BLaER1 (cell line): ENCODE data around the gene TIMM13.
"Not testable (repeated sequence)": the region's sequence is repeated elsewhere in the genome, so short reads cannot be mapped to it uniquely, and the experiment has no call there.

Experiments
- H3K27ac ChIP-seq: shearing (Covaris generic); formaldehyde crosslinking; 2 replicates; pipeline ENCODE4 v1.8.1; 2022
- H3K27me3 ChIP-seq: shearing (Covaris generic); formaldehyde crosslinking; 2 replicates; pipeline ENCODE4 v1.8.1; 2022
- H3K36me3 ChIP-seq: shearing (Covaris generic); formaldehyde crosslinking; 2 replicates; pipeline ENCODE4 v1.8.1; 2022
- H3K4me1 ChIP-seq: shearing (Covaris generic); formaldehyde crosslinking; 2 replicates; pipeline ENCODE4 v1.8.1; 2022
- H3K4me2 ChIP-seq: shearing (Covaris generic); formaldehyde crosslinking; 2 replicates; pipeline ENCODE4 v1.8.1; 2022
- H3K4me3 ChIP-seq: shearing (Covaris generic); formaldehyde crosslinking; 2 replicates; pipeline ENCODE4 v1.8.1; 2022
- H3K9ac ChIP-seq: shearing (Covaris generic); formaldehyde crosslinking; 2 replicates; pipeline ENCODE4 v1.8.1; 2022
- H3K9me3 ChIP-seq: shearing (Covaris generic); formaldehyde crosslinking; 2 replicates; pipeline ENCODE4 v1.8.1; 2022
- H4K20me1 ChIP-seq: shearing (Covaris generic); formaldehyde crosslinking; 2 replicates; pipeline ENCODE4 v1.8.1; 2022
- Cebpa-rat ChIP-seq: shearing (Covaris generic); IDR thresholded peaks from 2 replicates; pipeline ENCODE4 v1.8.1; 2022

The TIMM13 gene

DNA sequence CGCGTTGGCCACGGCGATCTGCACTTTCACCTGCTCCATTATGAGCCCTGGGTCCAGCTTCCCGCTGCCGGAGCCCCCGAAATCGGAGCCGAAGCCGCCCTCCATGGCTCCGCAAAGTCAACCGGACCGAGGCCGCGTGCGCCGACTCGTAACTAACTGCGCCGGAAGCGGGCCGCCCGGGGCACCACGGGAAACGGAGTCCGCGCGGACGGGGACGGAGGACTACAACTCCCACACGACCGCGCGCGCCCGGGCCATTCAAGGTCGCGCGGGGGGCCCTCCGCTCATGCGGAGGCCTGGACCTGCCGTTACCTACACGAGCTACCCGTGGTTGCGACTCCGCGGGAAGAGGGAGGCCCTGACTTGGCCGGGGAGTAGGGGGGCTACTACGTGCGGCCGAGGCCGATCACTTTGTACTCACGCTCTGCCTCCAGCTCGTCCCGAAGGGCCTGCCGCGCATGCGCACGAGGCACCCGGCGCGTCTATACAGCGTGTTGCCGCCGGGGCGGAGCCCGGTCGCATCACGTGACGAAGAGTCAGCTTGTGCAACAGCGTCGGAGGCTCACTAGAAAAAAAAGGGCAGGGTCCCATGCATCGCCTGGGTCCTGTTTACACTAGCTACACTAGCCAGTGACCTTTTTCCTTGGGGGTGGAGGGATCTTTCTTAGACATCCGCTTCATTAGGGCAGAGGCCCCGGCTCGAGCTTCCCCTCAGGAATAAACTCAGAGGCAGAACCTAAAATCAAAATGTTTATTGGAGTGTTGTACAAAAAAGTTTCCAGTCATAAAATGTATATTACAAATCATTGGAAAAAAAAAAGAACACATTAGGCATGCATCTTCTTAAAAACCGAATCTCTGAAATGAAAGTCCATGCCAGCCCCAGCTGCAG is at the start of gene TIMM13:
Gene TIMM13, minus strand, starts transcription at position 158 of the 892 bp plus-strand sequence. Its CDS starts 53 bp downstream, at position 105.
- Histone ChIP-seq H4K20me1 (peaks cover 65% of the 10 kb centered on the region), H3K27me3 (no peaks in the 10 kb centered on the region), H3K4me3 (peak within 1 kb of the TSS; percentile 93), H3K36me3 (peaks cover 66% of the 10 kb centered on the region), H3K4me2 (peak within 1 kb of the TSS; percentile 98), H3K27ac (peak within 1 kb of the TSS; percentile 99), H3K4me1 (peaks cover 86% of the 10 kb centered on the region), H3K9ac (peak within 1 kb of the TSS; percentile 99), H3K9me3 (no peaks in the 10 kb centered on the region)
- peak; percentile 95 for TF ChIP-seq Cebpa-rat

DNA sequence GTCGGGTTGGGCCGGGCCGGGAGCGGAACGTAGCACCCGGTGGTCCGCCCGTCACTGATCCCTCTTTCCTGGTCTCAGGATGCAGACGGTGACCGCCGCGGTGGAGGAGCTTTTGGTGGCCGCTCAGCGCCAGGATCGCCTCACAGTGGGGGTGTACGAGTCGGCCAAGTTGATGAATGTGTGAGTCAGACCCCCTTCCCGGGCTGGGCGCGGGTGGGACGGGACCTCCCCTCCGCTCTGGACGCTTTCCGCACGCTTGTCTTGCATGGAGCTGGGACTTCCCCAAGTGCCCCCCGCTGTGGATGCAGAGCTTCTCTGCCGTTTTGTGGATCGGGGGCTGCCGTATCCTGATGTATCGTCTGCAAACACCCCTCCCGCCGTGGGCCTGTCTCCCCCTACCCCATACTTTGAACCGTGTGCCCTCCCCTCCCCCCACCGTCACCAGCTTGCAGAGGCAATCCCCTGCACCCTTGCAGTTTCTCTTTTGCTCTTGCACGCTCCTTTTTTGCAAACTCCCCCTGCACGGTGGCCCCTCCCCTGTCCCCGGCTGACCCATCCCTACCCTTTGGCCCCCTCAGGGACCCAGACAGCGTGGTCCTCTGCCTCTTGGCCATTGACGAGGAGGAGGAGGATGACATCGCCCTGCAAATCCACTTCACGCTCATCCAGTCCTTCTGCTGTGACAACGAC is 49.2 kb upstream of the TIMM13 start:
- H4K20me1 ChIP-seq: peaks cover 35% of the 10 kb centered on the region
- peak overlapping the region; percentile 79 for H3K27ac ChIP-seq
- H3K4me2 ChIP-seq: peak overlapping the region; percentile 95
- H3K27me3 ChIP-seq: no peaks in the 10 kb centered on the region
- H3K4me3 ChIP-seq: peak overlapping the region; percentile 93
- H3K9ac ChIP-seq: peak overlapping the region; percentile 88
- 0 out of 2 replicates have a peak, but pooled peaks have one; percentile 1 for TF ChIP-seq Cebpa-rat
- H3K9me3 ChIP-seq: peaks cover 5% of the 10 kb centered on the region
- H3K4me1 ChIP-seq: peaks cover 67% of the 10 kb centered on the region
- H3K36me3 ChIP-seq: no peaks in the 10 kb centered on the region

DNA sequence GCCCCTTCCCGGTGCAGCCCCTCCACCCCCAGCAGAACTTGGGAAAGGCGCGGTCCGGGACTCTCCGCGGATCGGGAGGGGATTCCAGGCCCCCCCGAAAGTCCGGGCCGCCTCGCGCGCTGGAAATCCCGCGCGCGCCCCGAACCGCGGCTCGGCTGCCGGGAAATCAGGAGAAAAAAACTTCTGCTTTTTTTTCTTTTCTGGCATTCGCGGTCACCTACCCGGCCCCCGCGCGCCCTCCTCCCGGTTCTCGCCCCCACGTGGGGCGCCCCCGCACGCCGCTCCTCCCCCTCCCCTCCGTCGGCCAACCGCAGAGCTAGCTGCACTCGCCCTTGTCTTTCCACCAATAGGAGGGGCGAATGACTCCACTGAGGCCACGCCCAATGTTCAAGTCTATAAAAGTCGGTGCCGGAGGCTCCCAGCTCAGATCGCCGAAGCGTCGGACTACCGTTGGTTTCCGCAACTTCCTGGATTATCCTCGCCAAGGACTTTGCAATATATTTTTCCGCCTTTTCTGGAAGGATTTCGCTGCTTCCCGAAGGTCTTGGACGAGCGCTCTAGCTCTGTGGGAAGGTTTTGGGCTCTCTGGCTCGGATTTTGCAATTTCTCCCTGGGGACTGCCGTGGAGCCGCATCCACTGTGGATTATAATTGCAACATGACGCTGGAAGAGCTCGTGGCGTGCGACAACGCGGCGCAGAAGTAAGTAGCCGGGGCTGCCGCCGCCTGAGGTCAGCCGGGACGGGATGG is 48.5 kb upstream of the TIMM13 start, which contains the start of gene GADD45B:
Gene GADD45B, plus strand, starts transcription at position 426 of the 749 bp plus-strand sequence. Its CDS starts 232 bp downstream, at position 658.
- peak; percentile 69; the same call in 1 of the 2 replicates for TF ChIP-seq Cebpa-rat
- Histone ChIP-seq H3K4me2 (peak within 1 kb of the TSS; percentile 97), H3K36me3 (no peaks in the 10 kb centered on the region), H4K20me1 (peaks cover 35% of the 10 kb centered on the region), H3K9ac (peak within 1 kb of the TSS; percentile 88), H3K27me3 (no peaks in the 10 kb centered on the region), H3K4me1 (peaks cover 69% of the 10 kb centered on the region), H3K9me3 (no peaks in the 10 kb centered on the region), H3K4me3 (peak within 1 kb of the TSS; percentile 93), H3K27ac (peak within 1 kb of the TSS; percentile 79)

DNA sequence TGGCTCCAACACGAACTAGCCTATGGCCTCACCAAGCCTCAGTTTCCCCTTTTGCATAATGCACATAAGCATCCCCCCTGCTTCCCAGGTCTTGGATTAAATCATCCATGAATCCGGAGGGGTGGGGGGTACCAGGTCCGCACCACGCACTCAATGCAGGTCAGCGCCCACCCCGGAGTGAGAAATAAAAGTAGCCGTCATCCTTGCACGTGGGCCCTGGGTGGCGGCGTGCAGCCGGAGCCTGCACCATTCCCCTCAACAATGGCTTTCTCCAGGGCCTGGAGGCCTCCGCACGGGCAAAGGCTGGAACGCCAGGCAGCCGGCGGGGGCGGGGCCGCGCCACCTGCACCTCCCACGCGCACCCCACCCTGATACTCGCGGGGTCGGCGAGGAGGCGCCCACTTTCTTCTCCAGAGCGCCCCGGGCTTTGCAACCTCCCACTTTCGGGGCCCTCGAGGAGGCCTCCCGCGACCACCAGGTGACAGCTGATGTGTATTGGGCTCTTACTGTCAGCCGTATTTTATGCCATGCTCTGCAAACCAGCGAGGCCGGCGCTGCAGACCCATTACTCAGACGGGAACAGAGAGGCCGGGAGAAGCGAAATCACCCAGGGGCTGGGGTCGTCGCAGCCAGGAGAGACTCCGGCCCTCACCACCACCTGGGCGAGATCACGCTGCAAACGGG is 47.8 kb upstream of the TIMM13 start:
- Histone ChIP-seq H4K20me1 (peaks cover 35% of the 10 kb centered on the region), H3K9me3 (no peaks in the 10 kb centered on the region), H3K27ac (no peak overlapping the region), H3K9ac (peak overlapping the region; percentile 45; the same call in 1 of the 2 replicates), H3K27me3 (no peaks in the 10 kb centered on the region), H3K4me2 (peak overlapping the region; percentile 97), H3K4me3 (peak overlapping the region; percentile 93), H3K4me1 (peaks cover 69% of the 10 kb centered on the region), H3K36me3 (no peaks in the 10 kb centered on the region)
- no peak for TF ChIP-seq Cebpa-rat

DNA sequence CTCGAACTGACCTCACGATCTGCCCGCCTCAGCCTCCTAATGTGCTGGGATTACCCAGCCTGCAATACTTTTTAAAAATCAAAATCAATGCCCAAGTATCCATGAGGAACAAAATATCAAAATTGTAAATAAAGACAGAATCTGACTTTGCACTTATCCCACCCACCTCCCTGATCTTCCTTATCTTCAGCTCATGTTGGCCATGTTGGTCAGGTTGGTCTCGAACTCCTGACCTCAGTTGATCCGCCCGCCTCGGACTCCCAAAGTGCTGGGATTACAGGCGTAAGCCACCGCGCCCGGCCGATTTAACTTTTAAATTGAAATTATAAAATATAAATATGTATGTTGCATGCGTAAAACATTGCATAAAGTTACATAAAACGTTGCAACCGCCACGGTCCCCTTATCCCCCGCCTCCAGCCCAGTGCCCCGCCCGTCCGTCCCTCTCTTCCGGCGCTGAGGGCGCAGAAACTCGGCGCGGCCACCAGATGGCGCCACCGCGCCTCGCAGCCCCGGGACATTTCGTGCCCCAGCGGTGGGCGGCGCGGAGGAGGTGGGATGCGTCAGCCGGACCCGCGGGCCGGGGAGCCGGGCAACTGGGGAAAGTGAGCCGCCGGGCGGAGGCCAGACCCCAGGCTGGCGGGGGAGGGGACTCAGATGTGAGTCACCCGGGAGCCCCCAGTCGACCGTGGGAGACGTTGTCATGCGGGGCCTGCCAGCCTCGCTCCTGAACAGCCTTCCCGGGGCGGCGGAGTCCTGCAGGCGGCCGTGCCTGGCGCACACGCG is 47.0 kb upstream of the TIMM13 start:
- Histone ChIP-seq H4K20me1 (peaks cover 35% of the 10 kb centered on the region), H3K27ac (no peak overlapping the region), H3K4me2 (peak overlapping the region; percentile 97), H3K27me3 (no peaks in the 10 kb centered on the region), H3K9me3 (no peaks in the 10 kb centered on the region), H3K9ac (no peak overlapping the region; the same call in 1 of the 2 replicates), H3K36me3 (no peaks in the 10 kb centered on the region), H3K4me3 (peak overlapping the region; percentile 93), H3K4me1 (peaks cover 69% of the 10 kb centered on the region)
- no peak for TF ChIP-seq Cebpa-rat

DNA sequence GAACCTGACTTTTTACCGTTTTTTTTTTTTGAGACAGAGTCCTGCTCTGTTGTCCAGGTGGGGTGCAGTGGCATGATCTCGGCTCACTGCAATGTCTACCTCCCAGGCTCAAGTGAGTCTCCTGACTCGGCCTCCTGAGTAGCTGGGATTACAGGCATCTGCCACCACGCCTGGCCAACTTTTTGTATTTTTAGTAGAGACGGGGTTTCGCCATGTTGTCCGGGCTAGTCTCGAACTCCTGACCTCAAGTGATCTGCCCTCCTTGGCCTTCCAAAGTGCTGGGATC is 42.5 kb upstream of the TIMM13 start:
- Histone ChIP-seq H3K9ac (peak overlapping the region; percentile 38; the same call in 1 of the 2 replicates), H3K4me1 (peaks cover 53% of the 10 kb centered on the region), H3K4me2 (peak overlapping the region; percentile 79)

DNA sequence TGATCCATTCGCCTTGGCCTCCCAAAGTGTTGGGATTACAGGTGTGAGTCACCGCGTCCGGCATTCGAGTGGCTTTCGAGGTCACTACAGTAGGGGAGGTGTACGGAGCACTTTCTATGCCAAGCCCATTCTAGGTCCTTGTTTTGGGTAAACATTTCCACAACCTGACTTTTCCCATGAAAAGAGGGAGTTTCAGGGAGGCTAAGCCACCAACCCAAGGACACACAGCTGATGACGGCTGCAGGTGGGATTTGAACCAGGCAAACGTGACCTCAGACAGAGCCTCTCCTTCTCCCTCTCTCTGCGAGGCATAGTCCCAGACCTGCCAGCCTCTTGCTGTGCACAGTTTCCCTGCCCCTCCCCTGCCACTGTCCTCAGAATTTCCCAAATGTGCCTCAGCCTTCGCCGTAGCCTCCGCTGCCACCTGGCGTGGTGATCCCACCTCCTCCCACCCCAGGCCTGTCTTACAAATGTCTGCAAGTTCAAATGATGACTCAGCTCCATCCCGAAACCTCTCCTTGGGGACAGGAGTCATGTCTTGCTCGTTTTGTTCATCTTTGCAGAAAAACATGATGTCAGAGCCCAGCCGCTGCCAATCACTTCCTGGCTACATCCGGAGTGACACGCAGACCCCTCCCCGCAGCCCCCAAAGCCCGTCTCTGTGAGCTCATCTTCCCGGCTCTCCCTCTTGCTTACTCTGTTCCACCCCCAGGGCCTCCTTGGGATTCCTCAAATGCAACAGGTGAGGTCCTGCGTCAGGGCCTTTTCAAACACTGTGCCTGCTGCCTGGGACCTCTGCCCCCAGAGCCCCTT is 41.9 kb upstream of the TIMM13 start:
- Histone ChIP-seq H3K4me3 (no peak overlapping the region), H3K27me3 (no peaks in the 10 kb centered on the region), H3K9ac (peak overlapping the region; percentile 38; the same call in 1 of the 2 replicates), H4K20me1 (no peaks in the 10 kb centered on the region), H3K4me2 (peak overlapping the region; percentile 79), H3K4me1 (peaks cover 49% of the 10 kb centered on the region), H3K27ac (peak overlapping the region; percentile 31; the same call in 1 of the 2 replicates), H3K9me3 (no peaks in the 10 kb centered on the region), H3K36me3 (no peaks in the 10 kb centered on the region)
- no peak for TF ChIP-seq Cebpa-rat

More for the DNA sequence above, 42.5 kb upstream of the TIMM13 start:
- H3K27me3 ChIP-seq, H3K4me3 ChIP-seq, H3K9me3 ChIP-seq, H4K20me1 ChIP-seq, H3K36me3 ChIP-seq: not testable (repeated sequence)
- H3K27ac ChIP-seq: 0 out of 2 replicates have a peak overlapping the region, but pooled peaks have one; percentile 31

DNA sequence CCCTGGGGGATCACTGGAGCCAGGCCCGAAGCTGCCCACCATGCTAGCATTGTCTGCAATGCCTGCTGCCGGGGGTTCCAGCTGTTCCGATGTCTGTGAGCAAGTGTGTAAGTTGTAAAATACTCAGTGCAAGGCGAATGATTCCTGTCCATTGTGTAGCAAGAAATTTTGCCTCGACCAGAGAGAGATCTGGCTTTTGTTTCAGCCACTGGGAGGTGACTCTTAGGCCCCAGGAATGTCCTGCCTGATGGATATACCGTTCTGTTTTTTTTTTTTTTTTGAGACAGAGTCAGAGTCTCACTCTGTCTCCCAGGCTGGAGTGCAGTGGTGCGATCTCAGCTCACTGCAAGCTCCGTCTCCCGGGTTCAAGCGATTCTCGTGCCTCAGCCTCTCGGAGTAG is 41.2 kb upstream of the TIMM13 start:
- peaks cover 42% of the 10 kb centered on the region for H3K4me1 ChIP-seq
- no peak overlapping the region for H3K27ac ChIP-seq
- H3K9me3 ChIP-seq: no peaks in the 10 kb centered on the region
- TF ChIP-seq Cebpa-rat: no peak
- no peak overlapping the region for H3K4me3 ChIP-seq
- H3K27me3 ChIP-seq: no peaks in the 10 kb centered on the region
- H4K20me1 ChIP-seq: no peaks in the 10 kb centered on the region
- no peak overlapping the region for H3K9ac ChIP-seq
- no peaks in the 10 kb centered on the region for H3K36me3 ChIP-seq
- peak overlapping the region; percentile 79 for H3K4me2 ChIP-seq
